Adipocyte (in vitro differentiated cells): ENCODE measurements around the gene TGM1.
"Not testable (repeated sequence)": the region's sequence is repeated elsewhere in the genome, so short reads cannot be mapped to it uniquely, and the experiment has no call there.

Experiments used
- DNase-seq: peaks from one replicate; pipeline ENCODE4 v3.0.0-alpha.2; 2015; ENCODE audit warnings: low read depth
- H3K27me3 ChIP-seq: replicated peaks from 2 replicates; pipeline ENCODE4 v1.7.0; 2013; ENCODE audit warnings: mild to moderate bottlenecking, low read length, moderate library complexity; ENCODE audit not compliant: control insufficient read depth, insufficient read depth
- H3K36me3 ChIP-seq: 2 replicates; pipeline ENCODE4 v1.7.0; 2013; ENCODE audit warnings: low read length, mild to moderate bottlenecking, moderate library complexity; ENCODE audit not compliant: control insufficient read depth, insufficient read depth, severe bottlenecking
- H3K4me1 ChIP-seq: 2 replicates; pipeline ENCODE4 v1.7.0; 2013; ENCODE audit warnings: mild to moderate bottlenecking, low read length, moderate library complexity; ENCODE audit not compliant: control insufficient read depth, insufficient read depth
- H3K4me3 ChIP-seq: 2 replicates; pipeline ENCODE4 v1.7.0; 2013; ENCODE audit warnings: mild to moderate bottlenecking, low read length, moderate library complexity
- H3K9ac ChIP-seq: 2 replicates; pipeline ENCODE4 v1.7.0; 2013; ENCODE audit warnings: mild to moderate bottlenecking, low read length, moderate library complexity
- H3K9me3 ChIP-seq: 2 replicates; pipeline ENCODE4 v1.7.0; 2013; ENCODE audit warnings: mild to moderate bottlenecking, low read length, moderate library complexity; ENCODE audit not compliant: control insufficient read depth

The TGM1 gene

GRCh38 chr14:24207625-24208024, 55.4 kb downstream of the TGM1 start:
- peaks cover 69% of the 10 kb centered on the region for H3K36me3 ChIP-seq
- no peak overlapping the region for H3K4me3 ChIP-seq
- H3K4me1 ChIP-seq, result no peaks in the 10 kb centered on the region
- no peaks in the 10 kb centered on the region for H3K27me3 ChIP-seq
- DNase-seq, result no peak
- no peaks in the 10 kb centered on the region for H3K9me3 ChIP-seq
- no peak overlapping the region for H3K9ac ChIP-seq

DNA sequence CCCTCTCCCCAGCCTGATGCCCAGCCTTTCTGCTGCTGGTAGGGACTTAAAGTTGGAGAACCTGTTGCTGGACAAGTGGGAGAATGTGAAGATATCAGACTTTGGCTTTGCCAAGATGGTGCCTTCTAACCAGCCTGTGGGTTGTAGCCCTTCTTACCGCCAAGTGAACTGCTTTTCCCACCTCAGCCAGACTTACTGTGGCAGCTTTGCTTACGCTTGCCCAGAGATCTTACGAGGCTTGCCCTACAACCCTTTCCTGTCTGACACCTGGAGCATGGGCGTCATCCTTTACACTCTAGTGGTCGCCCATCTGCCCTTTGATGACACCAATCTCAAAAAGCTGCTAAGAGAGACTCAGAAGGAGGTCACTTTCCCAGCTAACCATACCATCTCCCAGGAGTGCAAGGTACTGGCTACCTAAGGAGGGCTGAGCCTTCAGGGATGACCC, 55.8 kb downstream of the TGM1 start:
- H3K4me3 ChIP-seq, result no peak overlapping the region

GRCh38 chr14:24206260-24207103, 56.5 kb downstream of the TGM1 start:
- DNase-seq, result no peak
- Histone ChIP-seq H3K36me3 (peaks cover 72% of the 10 kb centered on the region), H3K4me1 (no peaks in the 10 kb centered on the region), H3K4me3 (no peak overlapping the region), H3K9me3 (no peaks in the 10 kb centered on the region), H3K27me3 (no peaks in the 10 kb centered on the region), H3K9ac (no peak overlapping the region)

More for the DNA sequence above, 55.8 kb downstream of the TGM1 start:
- no peaks in the 10 kb centered on the region for H3K27me3 ChIP-seq
- no peak overlapping the region for H3K9ac ChIP-seq
- H3K4me1 ChIP-seq, result no peaks in the 10 kb centered on the region
- peaks cover 69% of the 10 kb centered on the region for H3K36me3 ChIP-seq
- DNase-seq, result no peak
- no peaks in the 10 kb centered on the region for H3K9me3 ChIP-seq

DNA sequence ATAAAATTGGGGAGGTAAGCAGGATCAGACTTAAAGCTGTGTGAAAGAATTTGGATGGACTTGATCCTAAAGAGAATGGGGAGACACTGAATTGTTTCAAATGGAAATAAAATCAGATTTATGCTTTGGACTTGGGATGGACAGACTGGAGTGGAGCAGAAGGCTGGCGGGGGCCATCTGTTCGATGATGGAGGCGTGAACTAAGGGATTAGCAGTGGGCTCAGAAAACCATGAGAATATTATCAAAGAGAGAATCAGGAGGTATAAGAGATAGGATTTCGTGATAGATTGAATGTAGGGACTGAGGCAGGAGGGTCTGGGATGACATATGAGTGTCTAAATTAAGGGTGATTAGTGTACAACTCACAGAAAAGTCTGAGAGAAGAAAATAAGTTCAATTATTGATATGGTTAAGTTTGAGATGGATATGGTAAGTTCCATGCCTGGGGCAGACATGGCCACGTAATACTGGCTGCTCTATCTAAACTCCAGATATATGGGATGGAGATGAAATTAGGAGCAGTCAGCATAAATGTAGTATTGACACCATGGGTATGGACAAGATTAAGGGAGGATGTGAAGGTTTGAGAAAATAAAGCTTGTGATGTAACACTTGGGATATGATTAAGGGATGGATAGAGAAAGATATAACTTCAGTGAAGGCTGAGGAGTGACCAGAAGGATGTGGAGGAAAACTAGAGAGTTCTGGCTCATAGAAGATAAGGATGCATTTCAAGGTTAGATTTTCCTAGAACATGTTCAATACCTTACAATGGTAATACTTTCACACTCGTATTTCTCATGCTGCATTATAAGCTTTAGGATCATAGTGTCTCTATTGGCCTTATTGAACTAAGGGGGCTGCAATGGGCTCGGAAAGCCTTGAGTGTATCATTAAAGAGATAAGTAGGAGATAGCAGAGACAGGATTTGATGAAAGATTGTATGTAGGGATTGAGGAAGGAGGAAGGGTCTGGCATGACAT, 58.5 kb downstream of the TGM1 start:
- Histone ChIP-seq H3K9ac (no peak overlapping the region), H3K9me3 (no peaks in the 10 kb centered on the region), H3K27me3 (no peaks in the 10 kb centered on the region), H3K4me1 (no peaks in the 10 kb centered on the region), H3K4me3 (no peak overlapping the region), H3K36me3 (peaks cover 58% of the 10 kb centered on the region)
- DNase-seq, result no peak

GRCh38 chr14:24203249-24203886, 59.6 kb downstream of the TGM1 start:
- H3K36me3 ChIP-seq, result peaks cover 49% of the 10 kb centered on the region
- not testable (repeated sequence) for H3K9me3 ChIP-seq, DNase-seq, H3K4me1 ChIP-seq, H3K9ac ChIP-seq, H3K27me3 ChIP-seq, H3K4me3 ChIP-seq

DNA sequence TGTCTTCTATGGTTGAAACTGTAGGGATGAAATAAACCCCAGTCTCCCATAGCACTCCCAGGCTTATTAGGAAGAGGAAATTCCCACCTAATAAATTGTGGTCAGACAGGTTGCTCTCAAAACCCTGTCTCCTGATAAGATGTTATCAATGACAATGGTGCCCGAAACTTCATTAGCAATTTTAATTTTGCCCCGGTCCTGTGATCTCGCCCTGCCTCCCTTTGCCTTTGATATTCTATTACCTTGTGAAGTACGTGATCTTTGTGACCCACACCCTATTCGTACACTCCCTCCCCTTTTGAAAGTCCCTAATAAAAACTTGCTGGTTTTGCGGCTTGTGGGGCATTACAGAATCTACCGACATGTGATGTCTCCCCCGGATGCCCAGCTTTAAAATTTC, 60.4 kb downstream of the TGM1 start:
- H3K9ac ChIP-seq, H3K9me3 ChIP-seq, DNase-seq, H3K4me3 ChIP-seq, H3K27me3 ChIP-seq, H3K4me1 ChIP-seq: not testable (repeated sequence)
- H3K36me3 ChIP-seq, result peaks cover 41% of the 10 kb centered on the region
